A673 (cell line): ENCODE results near the gene PGM2L1. TPM values are rescaled to one million over a fixed set of nuclear protein-coding genes. Genes with fewer than 3 reads are reported as not detected.

Experiments
- BruUV-seq: library from RNA; stranded (reverse); fragments of 400-500 nt; replicated peaks from 2 replicates; lab custom pipeline; 2021; lab: Mats Ljungman, UMichigan
- CTCF ChIA-PET: fragments of 300-600 bp; sonication (Branson Sonifier 250); formaldehyde crosslinking; loops from one replicate; lab custom pipeline; 2022; ENCODE audit warnings: antibody characterized with exemption; lab: Charles Lee
- POLR2A ChIA-PET: fragments of 300-600 bp; sonication (Branson Sonifier 250); formaldehyde crosslinking; loops from one replicate; lab custom pipeline; 2022; ENCODE audit warnings: antibody characterized with exemption; ENCODE audit not compliant: low non-redundant PET; lab: Charles Lee
- DNase-seq: peaks from one replicate; pipeline ENCODE4 v3.0.0-alpha.2; 2015; ENCODE audit warnings: low spot score
- H3K27ac ChIP-seq: fragments of 200-600 bp; sonication (generic); 2 replicates; pipeline ENCODE4 v1.5.1; 2016; ENCODE audit warnings: mixed run types, low read depth, mild to moderate bottlenecking, mixed read lengths, antibody characterized with exemption, low read length; ENCODE audit not compliant: poor library complexity, severe bottlenecking
- H3K27me3 ChIP-seq: fragments of 200-600 bp; sonication (generic); replicated peaks from 2 replicates; pipeline ENCODE4 v1.6.1; 2017; ENCODE audit warnings: mixed run types, low read depth, mild to moderate bottlenecking, mixed read lengths, antibody characterized with exemption, low read length; ENCODE audit not compliant: insufficient read depth, poor library complexity
- H3K36me3 ChIP-seq: fragments of 200-600 bp; sonication (generic); 2 replicates; pipeline ENCODE4 v1.6.1; 2016; ENCODE audit warnings: mixed run types, mild to moderate bottlenecking, mixed read lengths, antibody characterized with exemption, low read length; ENCODE audit not compliant: insufficient read depth, poor library complexity, severe bottlenecking
- H3K4me1 ChIP-seq: fragments of 200-600 bp; sonication (generic); 2 replicates; pipeline ENCODE4 v1.6.1; 2017; ENCODE audit warnings: mixed run types, mild to moderate bottlenecking, mixed read lengths, antibody characterized with exemption, low read length; ENCODE audit not compliant: insufficient read depth, poor library complexity, severe bottlenecking
- H3K4me3 ChIP-seq: fragments of 200-600 bp; sonication (generic); 2 replicates; pipeline ENCODE4 v1.5.1; 2016; ENCODE audit warnings: low read depth, mixed run types, mild to moderate bottlenecking, mixed read lengths, low read length; ENCODE audit not compliant: poor library complexity, severe bottlenecking
- H3K9me3 ChIP-seq: fragments of 200-600 bp; sonication (generic); 2 replicates; pipeline ENCODE4 v1.6.1; 2016; ENCODE audit warnings: mixed run types, low read depth, mild to moderate bottlenecking, mixed read lengths, antibody characterized with exemption, low read length; ENCODE audit not compliant: poor library complexity, severe bottlenecking
- EZH2 ChIP-seq: fragments of 200-600 bp; sonication (generic); IDR thresholded peaks from 2 replicates; pipeline ENCODE4 v1.6.1; 2017; ENCODE audit warnings: borderline replicate concordance, low read depth, mild to moderate bottlenecking, mixed read lengths, antibody characterized with exemption, low read length; ENCODE audit not compliant: poor library complexity, severe bottlenecking
- intact Hi-C: fragments of 100-400 bp; cut with micrococcal nuclease; formaldehyde crosslinking; loops from one replicate; pipeline ENCODE4 v1.10.0; 2022; ENCODE audit not compliant: unreplicated experiment
- total RNA-seq: library from RNA; stranded (reverse); gene quantifications from 2 replicates; pipeline ENCODE4 v1.2.3, GENCODE V29; 2021
- TF ChIP-seq, protein P1 (sequence below): fragments of 300-800, 200-600 bp; sonication (generic); conservative IDR thresholded peaks from 2 replicates; pipeline ENCODE4 v1.5.1; 2017; ENCODE audit warnings: low read depth, mild to moderate bottlenecking, antibody characterized with exemption, low read length, moderate library complexity, mixed read lengths

The PGM2L1 gene
- total RNA-seq, 1 experiment from 2014 or later, result 18.2 TPM

GRCh38 chr11:74377689-74378088 is 20.5 kb downstream of the PGM2L1 start:
- intact Hi-C loops, result no loop called here
- no TSS peak for BruUV-seq
- Histone ChIP-seq H3K4me3 (no peak overlapping the region), H3K27ac (no peak overlapping the region), H3K27me3 (no peaks in the 10 kb centered on the region), H3K36me3 (no peaks in the 10 kb centered on the region), H3K9me3 (no peaks in the 10 kb centered on the region), H3K4me1 (no peaks in the 10 kb centered on the region)
- CTCF ChIA-PET, result no interaction called here
- TF ChIP-seq EZH2, result no peak
- TF ChIP-seq, protein P1, sequence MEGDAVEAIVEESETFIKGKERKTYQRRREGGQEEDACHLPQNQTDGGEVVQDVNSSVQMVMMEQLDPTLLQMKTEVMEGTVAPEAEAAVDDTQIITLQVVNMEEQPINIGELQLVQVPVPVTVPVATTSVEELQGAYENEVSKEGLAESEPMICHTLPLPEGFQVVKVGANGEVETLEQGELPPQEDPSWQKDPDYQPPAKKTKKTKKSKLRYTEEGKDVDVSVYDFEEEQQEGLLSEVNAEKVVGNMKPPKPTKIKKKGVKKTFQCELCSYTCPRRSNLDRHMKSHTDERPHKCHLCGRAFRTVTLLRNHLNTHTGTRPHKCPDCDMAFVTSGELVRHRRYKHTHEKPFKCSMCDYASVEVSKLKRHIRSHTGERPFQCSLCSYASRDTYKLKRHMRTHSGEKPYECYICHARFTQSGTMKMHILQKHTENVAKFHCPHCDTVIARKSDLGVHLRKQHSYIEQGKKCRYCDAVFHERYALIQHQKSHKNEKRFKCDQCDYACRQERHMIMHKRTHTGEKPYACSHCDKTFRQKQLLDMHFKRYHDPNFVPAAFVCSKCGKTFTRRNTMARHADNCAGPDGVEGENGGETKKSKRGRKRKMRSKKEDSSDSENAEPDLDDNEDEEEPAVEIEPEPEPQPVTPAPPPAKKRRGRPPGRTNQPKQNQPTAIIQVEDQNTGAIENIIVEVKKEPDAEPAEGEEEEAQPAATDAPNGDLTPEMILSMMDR, result no peak
- DNase-seq, result no peak
- POLR2A ChIA-PET, result no interaction called here

- ChIA-PET CTCF (no interaction called here), POLR2A (no interaction called here)
- no peaks in the 10 kb centered on the region for H3K9me3 ChIP-seq
- no peak overlapping the region for H3K27ac ChIP-seq
- peaks cover 7% of the 10 kb centered on the region for H3K4me1 ChIP-seq
- H3K27me3 ChIP-seq, result no peaks in the 10 kb centered on the region
- no TSS peak for BruUV-seq
- no peak for DNase-seq
- intact Hi-C loops, result no loop called here
- TF ChIP-seq, protein P1, result no peak
- TF ChIP-seq EZH2, result no peak
- H3K4me3 ChIP-seq, result no peak overlapping the region
- no peaks in the 10 kb centered on the region for H3K36me3 ChIP-seq
Observed at GRCh38 chr11:74373382-74373781, 24.9 kb downstream of the PGM2L1 start.

GRCh38 chr11:74371269-74372052 is 26.8 kb downstream of the PGM2L1 start:
- no TSS peak for BruUV-seq
- DNase-seq, result peak; percentile 38
- POLR2A ChIA-PET, result no interaction called here
- intact Hi-C loops, result no loop called here
- Histone ChIP-seq H3K4me1 (peaks cover 7% of the 10 kb centered on the region), H3K27ac (no peak overlapping the region), H3K36me3 (no peaks in the 10 kb centered on the region), H3K4me3 (no peak overlapping the region), H3K9me3 (no peaks in the 10 kb centered on the region), H3K27me3 (no peaks in the 10 kb centered on the region)
- CTCF ChIA-PET, result interaction anchor here (0.5 to 0.6 kb wide), 2 partner anchors 83 to 104 kb away, joined by 4 to 7 read pairs; no protein-coding TSS in a partner anchor
- no peak for TF ChIP-seq EZH2
- TF ChIP-seq, protein P1, result no peak
